Adrenal gland (tissue), 5 donors: Measurements from ENCODE around the gene AP1S3.

ENCODE experiments used
- CTCF ChIP-seq, 6 experiments: fragments of 450-650 bp in 4 of 6; fragments of 200-600 bp in 2 of 6; sonication (generic) in 1 of 6; IDR thresholded peaks; 1 replicate in 5 of 6; 2 replicates in 1 of 6; pipeline versions ENCODE4 v1.5.1 to v1.8.0; 2016 to 2021; ENCODE audit warnings: antibody characterized with exemption in 6 of 6, mild to moderate bottlenecking in 2 of 6, moderate library complexity in 1 of 6
- POLR2A ChIP-seq, 2 donors: fragments of 450-650 bp; IDR thresholded peaks; one replicate each; pipeline ENCODE4 v1.6.1; 2017; ENCODE audit warnings: antibody characterized with exemption in 2 of 2, mild to moderate bottlenecking in 2 of 2, moderate library complexity in 1 of 2
- donor health status: DM: no; HTN: no; CAD: no.

- TF ChIP-seq CTCF (IDR thresholded peaks at IDR 0.05) (no peak), POLR2A (IDR thresholded peaks at IDR 0.05) (no peak)
Measured at GRCh38 chr2:223762853-223763252, 74.5 kb downstream of the AP1S3 start.
